Measurements from ENCODE around the gene GRK4.

GRCh38 chr4:2941138-2942036, 22.0 kb upstream of the GRK4 start:
- TF ChIP-seq CTCF (IDR thresholded peaks at IDR 0.05 in 2 of 3, conservative IDR thresholded peaks at IDR 0.05 in 1 of 3; ENCODE audit: borderline replicate concordance in 1 of 3, insufficient read depth in 1 of 3, low read depth in 2 of 3, low read length in 2 of 3) (no peak), EGR1 (IDR thresholded peaks at IDR 0.05; ENCODE audit: low read depth) (no peak), EZH2phosphoT487 (IDR thresholded peaks at IDR 0.05; ENCODE audit: borderline replicate concordance) (no peak), REST (IDR thresholded peaks at IDR 0.05; ENCODE audit: low read depth) (no peak), POLR2A (IDR thresholded peaks at IDR 0.05; ENCODE audit: borderline replicate concordance, extremely low read depth, insufficient read depth, insufficient read length) (no peak), FOSL1 (IDR thresholded peaks at IDR 0.05; ENCODE audit: low read depth) (no peak), RAD21 (IDR thresholded peaks at IDR 0.05; ENCODE audit: low read depth) (no peak), TCF7L2 (IDR thresholded peaks at IDR 0.05; ENCODE audit: borderline replicate concordance, extremely low read depth, insufficient read depth, insufficient read length) (no peak), ZFX (IDR thresholded peaks at IDR 0.05) (no peak), SP1 (IDR thresholded peaks at IDR 0.05; ENCODE audit: low read depth) (no peak)
